Hematopoietic multipotent progenitor cell treated with erythropoietin and hydrocortisone succinate and interleukin-3 and kit ligand, for 6 days (in vitro differentiated cells): ENCODE measurements around the gene MYO1G.

Experiments used
- DNase-seq: peaks from one replicate; pipeline ENCODE4 v3.0.0-alpha.2; 2015

The MYO1G gene

GRCh38 chr7:44979481-44980392 is 922 bp upstream of the MYO1G start:
- DNase-seq: no peak

DNA sequence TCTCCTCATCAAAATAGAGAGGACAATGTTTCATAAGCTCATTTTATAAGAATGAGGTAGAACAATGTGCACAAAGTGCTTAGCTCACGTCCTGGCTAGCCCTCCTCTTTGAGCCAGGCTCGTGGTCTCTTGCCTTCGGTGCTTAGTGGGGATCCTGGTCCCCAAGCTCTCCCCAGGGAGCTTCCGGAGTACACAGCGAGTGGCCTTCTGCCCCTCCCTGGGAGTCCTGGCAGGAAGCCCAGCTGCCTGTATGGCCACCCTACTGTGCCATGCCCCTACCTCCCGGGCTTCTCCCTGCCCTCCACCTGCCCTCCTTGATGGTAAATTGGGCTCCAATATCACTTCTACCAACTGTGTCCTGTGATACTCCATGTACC is 868 bp downstream of the MYO1G start:
- DNase-seq: peak; percentile 74

DNA sequence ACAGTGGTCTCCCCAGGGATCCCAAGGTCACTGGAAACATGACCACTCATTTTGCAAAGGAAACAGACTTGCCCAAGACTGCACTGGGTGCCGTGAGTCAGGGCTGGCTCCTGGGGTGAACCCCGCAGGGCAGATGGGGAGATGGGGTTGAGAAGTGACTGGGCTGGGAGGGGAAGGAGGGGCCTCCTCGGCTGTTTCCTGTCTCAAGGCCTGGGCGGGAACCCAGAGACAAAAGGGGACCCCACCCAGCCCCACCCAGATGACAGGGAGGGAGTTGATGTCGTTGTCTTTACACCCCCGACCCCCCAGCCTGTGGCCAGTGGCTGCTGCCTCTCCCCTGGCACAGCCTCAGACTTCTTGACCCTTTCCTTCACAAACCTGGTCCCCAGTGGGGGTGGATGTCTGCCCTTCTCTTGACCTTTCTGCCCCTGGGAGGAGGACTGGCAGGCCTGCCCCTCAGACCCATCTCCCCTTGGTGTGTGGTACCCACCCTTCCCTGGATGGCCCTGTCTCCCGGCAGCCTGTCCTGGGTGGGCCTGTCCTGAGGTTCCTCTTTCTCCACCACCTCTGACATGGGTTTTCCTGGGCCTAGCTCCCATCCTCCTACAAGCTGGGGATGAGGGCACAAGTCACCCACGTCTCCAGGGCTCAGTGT is 1.4 kb downstream of the MYO1G start:
- peak; percentile 91 for DNase-seq

- DNase-seq: no peak
Observed at GRCh38 chr7:44976746-44977196, 2.0 kb downstream of the MYO1G start.

GRCh38 chr7:44976040-44976745 is 2.6 kb downstream of the MYO1G start:
- DNase-seq: no peak

DNA sequence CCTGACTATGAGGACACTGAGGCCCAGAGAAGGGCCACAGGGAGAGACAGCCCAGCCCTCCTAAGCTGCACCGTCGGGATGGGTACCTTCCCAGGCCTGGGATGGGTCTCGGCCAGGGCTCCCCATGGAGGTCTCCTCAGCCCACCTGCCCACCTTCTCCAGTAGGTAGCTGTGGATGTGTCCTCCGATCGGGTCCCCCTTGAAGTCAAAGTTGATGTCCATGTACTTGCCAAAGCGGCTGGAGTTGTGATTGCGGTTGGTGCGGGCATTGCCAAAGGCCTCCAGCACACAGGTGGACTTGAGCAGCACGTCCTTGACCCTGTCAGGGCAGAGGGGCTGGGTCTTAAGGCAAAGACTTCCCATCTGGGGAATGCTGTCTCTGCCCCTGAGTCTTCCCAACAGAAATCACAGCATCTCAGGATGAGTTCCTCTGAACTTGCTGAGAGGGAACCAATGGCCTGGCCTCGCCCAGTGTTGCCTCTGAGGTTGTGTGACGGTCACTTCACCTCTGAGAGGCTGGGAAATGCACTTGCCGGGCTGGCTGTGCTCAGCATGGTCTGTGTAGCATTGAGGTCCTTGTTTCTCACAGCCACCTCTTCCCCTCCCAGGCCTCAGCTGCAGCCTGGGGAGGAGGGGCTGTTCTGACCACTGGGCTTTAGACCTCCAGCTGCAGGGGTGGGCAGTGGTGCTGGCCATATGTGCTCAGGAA is 3.3 kb downstream of the MYO1G start:
- no peak for DNase-seq

GRCh38 chr7:44974549-44974948 is 4.3 kb downstream of the MYO1G start:
- DNase-seq: no peak

DNA sequence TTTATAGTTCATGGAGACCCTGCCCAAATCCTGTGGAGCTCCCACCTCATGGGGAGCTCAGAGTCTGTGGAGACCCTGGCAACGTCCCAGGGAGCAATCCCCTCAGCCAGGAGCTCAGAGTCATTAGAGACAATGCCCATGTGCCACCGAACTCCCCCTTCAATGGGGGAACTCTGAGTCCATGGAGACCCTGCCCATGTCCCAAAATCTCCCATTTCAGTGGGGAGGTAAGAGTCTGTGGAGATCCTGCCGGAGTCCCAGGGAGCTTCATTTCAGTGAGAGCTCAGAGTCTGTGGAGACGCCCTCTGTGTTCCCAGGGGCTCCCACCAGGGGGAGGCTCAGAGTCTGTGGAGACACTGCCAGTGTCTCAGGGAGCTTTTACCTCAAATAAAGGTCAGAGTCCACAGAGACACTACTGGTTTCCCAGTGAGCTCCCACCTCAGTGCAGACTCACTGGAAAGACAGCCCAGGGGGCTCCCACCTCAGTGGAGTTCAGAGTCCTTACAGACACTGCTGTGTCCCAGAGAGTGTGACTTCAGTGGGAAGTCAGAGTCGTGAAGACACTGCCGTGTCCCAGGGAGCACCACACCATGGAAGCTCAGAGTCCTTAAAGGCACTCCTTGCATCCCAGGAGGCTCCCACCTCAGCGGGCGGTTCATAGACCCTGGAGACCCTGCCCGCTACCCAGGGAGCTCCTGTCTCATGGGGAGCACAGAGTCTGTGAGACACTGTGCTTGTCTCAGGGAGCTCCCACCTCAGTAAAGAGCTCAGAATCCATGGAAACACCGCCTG is 5.0 kb downstream of the MYO1G start:
- peak; percentile 84 for DNase-seq

GRCh38 chr7:44972562-44972961 is 6.3 kb downstream of the MYO1G start:
- DNase-seq: no peak

GRCh38 chr7:44971902-44972441 is 6.8 kb downstream of the MYO1G start:
- no peak for DNase-seq

GRCh38 chr7:44971188-44971901 is 7.5 kb downstream of the MYO1G start:
- DNase-seq: no peak

- no peak for DNase-seq
Observed at GRCh38 chr7:44970523-44971051, 8.2 kb downstream of the MYO1G start.

GRCh38 chr7:44969701-44970522 is 8.9 kb downstream of the MYO1G start:
- DNase-seq: no peak

DNA sequence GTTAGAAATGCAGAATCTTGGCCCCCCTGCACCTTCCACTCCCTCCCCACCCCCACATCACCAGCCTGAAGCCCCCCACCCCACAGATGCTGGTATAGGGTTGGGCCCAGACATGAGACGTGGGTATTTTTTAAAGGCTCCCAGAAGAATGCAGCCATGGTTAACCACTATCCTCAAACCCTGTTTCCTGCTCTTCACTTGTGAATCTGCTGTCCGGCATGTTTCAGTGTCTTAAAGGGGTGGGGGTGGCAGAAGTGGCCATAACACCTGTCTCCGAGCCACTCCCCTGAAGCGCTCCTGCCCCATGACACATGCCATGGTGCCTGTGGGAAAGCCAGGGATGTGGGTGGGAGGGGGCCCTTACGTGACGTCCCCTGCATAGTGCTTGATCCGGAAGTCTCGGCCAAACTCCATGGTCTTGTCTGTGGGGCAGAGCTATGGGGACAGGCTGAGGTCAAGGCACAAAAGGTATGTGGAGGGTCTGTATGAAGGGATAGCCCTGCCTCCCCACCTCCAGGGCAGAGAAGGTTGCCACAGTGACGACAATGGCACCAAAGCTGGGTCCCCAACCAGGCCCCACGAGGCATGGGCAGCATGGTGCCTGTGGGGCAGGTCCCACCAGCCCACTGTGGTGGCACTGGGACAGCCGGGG is 9.6 kb downstream of the MYO1G start:
- no peak for DNase-seq

GRCh38 chr7:44967571-44968446 is 11.0 kb downstream of the MYO1G start:
- no peak for DNase-seq

- no peak for DNase-seq
Observed at GRCh38 chr7:44966731-44967538, 11.9 kb downstream of the MYO1G start.
